8988T (cell line): Measurements from ENCODE around the gene MYBL2.

ENCODE experiments used
- DNase-seq: peaks from one replicate; pipeline ENCODE4 v3.0.0; 2011

Gene MYBL2

DNA sequence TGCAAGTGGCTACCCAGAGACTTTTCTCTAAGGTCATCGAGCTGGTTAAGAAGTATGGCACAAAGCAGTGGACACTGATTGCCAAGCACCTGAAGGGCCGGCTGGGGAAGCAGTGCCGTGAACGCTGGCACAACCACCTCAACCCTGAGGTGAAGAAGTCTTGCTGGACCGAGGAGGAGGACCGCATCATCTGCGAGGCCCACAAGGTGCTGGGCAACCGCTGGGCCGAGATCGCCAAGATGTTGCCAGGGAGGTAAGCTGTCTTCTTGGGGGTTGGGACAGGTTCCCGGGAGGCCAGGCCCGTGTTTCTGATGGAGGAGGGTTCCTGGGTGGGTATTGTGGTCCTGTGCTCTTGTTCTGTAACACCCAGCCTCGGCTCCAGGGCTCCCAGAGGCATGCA lies 19.9 kb downstream of the MYBL2 start:
- no peak for DNase-seq

GRCh38 chr20:43689165-43689564 lies 22.3 kb downstream of the MYBL2 start:
- DNase-seq = no peak

GRCh38 chr20:43690943-43691598 lies 24.2 kb downstream of the MYBL2 start:
- DNase-seq = no peak

DNA sequence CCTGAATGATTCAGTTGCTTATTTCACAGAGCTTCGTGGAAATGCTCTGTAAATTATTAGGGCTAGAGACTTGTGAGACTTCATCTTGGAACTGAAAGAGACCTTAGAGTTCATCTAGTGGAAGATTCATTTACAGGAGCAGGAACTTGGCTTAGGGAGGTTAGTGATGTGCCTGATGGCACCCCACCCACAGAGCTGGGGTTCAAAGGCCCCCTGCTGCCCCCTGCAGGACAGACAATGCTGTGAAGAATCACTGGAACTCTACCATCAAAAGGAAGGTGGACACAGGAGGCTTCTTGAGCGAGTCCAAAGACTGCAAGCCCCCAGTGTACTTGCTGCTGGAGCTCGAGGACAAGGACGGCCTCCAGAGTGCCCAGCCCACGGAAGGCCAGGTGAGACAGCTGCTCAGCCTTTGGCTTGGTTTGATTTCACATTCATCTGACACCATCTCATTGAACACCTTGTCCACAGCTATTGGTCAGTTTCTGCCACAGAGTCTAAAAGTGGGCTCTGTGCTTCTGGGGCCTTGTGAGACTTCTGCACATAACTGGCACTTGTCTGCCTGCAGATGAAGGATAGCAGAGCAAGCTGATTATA lies 25.1 kb downstream of the MYBL2 start:
- DNase-seq = peak; percentile 57

GRCh38 chr20:43694763-43695162 lies 27.8 kb downstream of the MYBL2 start:
- DNase-seq = no peak

DNA sequence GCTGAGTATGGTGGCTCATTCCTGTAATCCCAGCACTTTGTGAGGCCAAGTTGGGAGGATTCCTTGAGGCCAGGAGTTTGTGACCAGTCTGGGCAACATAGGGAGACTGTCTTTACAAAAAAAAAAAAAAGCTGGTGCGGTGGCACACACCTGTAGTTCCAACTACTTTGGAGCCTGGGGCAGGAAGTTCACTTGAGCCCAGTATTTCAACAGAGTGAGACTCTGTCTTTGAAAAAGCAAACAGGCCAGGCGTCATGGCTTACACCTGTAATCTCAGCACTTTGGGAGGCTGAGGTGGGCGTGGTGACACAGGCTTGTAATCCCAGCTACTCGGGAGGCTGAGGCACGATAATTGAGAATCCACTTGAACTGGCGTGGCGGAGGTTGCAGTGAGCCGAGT lies 28.7 kb downstream of the MYBL2 start:
- DNase-seq = no peak

- DNase-seq = no peak
Measured at GRCh38 chr20:43699941-43700565, 33.1 kb downstream of the MYBL2 start.

DNA sequence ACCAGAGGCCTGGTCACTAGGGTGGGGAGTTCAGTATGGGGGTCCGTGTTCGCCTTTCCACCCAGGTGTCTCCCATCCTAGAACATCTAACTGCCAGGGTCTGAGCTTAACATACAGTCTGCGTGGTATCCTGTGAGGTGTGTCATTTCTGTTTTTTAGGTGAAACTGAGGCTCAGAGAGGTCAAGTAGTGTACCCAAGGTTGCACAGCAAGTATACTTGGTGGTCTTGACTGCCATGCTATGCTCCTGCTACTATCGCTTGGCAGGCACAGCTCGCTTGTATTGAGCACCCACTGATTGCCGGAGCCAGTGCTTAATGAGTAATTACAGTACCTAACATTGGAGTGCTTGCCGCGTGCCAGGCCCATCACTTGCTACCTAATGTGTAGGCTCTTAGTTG lies 33.7 kb downstream of the MYBL2 start:
- no peak for DNase-seq

GRCh38 chr20:43702502-43702901 lies 35.6 kb downstream of the MYBL2 start:
- DNase-seq = no peak

GRCh38 chr20:43710370-43711044 lies 43.6 kb downstream of the MYBL2 start:
- DNase-seq = no peak

- no peak for DNase-seq
Measured at GRCh38 chr20:43711098-43711654, 44.3 kb downstream of the MYBL2 start.

- no peak for DNase-seq
Measured at GRCh38 chr20:43715044-43715443, 48.1 kb downstream of the MYBL2 start.

DNA sequence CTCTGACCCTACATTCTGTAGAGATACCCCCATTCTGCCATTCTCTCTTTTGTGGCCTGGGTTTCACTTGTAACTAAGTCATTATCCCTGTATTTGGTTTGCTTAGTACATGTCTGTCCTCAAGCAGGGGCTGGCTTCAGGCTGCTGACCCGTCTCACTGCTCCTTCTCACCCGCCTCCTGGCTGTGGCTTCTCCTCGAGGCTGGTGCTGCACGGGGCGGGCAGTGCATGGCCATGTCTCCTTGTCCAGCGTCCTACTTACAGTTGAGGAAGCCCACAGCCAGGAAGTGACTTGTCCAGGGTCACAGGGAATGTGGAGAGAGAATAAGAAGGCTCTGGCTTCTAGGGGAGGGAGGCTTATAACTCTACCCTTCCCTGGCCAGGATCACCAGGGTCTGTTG lies 48.6 kb downstream of the MYBL2 start:
- no peak for DNase-seq

- no peak for DNase-seq
Measured at GRCh38 chr20:43716123-43716522, 49.2 kb downstream of the MYBL2 start.

DNA sequence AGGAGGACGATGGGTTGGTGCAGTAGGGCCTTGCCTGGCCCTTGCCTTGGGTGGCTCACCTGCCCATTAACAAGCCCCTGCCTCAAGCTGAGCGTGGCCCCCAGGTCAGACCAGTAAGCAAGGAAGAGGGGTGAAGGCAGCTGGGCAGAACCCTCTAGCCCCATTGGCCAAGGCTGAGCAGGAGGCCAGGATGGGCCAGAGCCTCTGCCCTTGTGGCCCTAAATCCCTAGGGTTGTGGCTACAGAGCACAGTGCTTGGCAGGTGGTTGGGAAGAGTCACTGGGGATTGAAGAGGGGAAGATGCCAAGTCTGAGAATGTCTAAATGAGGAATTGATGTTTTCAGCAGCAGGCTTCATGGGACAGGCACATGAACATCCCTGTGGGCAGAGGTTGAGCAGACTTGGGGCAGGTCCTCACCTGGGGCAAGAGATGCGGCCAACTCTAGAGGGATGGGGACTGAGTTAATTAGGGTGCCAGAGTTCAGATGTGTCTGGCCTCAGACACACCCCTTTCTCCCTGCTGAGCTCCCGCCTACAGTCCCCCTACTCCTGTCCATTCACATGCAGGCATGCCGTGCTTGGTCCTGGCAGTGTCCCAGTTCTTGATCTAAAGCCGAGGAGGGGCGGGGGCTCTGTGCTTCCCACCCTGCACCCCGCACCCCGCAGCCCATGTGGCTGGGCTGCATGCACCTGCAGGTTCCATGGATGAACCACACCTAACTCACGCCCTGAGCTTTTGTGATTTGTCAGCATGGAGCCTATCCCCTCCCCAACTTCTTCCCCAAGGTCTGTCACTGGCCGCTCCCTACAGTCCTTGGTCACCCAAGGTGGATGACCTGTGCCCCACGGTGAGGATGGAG lies 50.1 kb downstream of the MYBL2 start:
- DNase-seq = no peak

DNA sequence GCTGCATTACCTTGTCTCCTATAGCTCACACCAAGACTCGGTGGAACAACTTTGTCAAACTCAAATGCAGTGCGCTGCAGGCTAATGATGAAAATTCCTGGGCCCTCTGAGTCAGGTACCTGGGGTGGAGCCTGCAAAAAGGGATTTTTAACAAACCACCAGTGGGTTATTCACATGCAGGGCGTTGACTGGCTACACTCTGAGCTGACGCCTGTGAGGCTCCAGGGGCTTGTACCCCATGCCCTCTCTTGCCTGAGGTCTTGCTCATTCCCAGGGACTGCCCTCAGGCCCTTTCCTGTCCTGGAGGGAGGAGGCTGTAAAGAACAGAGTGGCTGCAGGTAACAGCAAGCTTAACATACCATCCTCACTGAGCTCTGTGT lies 50.7 kb downstream of the MYBL2 start:
- DNase-seq = no peak

- DNase-seq = no peak
Measured at GRCh38 chr20:43720007-43720406, 53.1 kb downstream of the MYBL2 start.

DNA sequence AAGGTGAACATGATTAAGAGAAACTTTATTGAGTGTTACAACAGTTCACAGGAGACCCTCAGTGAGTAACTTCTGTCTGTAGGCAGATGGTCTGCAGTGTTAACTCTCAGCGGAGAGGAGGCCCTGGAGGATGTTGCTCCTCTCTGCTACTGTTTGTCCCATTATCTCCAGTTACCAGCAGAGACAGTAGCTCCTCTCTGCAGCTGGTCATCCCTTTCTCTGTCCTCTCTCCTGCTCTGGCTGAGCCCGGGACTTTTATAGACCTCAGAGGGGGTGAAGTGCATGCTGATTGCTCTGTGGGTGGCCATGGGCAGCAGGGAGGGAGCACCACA lies 54.1 kb downstream of the MYBL2 start:
- DNase-seq = no peak

DNA sequence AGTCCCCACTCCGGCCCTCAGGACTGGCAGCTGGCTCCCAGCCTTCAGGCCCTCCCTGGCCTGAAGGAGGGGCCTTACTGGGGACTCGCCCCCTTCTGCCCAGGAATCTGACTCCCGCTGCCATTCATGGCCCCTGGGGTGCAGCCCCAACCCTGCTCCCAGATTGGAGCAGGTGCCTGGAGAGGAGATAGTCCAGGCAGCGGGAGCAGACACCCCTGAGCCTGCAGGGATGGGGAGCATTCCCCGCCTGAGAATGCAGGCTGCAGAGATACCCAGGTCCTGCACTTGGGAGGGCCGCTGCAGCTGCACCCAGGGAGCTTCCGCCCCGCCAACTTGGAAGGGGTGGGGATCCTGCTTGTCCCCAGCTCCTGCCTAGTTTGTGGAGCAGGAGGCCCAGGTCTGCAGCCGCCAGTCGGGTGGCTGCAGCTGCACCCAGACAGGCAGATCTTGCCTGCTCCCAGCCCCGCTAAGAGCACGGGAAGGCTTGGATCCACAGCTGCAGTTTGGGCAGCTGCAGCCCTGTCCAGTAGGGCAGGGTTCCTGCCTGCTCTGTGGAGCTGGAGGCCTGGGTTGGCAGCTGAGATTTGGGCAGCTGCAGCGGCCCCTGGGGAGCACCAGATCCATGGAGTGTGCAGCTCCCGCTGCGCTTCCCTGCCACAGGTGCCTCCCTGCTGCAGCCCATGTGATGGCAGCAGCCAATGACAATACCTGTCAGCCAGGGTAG lies 54.7 kb downstream of the MYBL2 start:
- DNase-seq = no peak

GRCh38 chr20:43722153-43722505 lies 55.2 kb downstream of the MYBL2 start:
- no peak for DNase-seq

DNA sequence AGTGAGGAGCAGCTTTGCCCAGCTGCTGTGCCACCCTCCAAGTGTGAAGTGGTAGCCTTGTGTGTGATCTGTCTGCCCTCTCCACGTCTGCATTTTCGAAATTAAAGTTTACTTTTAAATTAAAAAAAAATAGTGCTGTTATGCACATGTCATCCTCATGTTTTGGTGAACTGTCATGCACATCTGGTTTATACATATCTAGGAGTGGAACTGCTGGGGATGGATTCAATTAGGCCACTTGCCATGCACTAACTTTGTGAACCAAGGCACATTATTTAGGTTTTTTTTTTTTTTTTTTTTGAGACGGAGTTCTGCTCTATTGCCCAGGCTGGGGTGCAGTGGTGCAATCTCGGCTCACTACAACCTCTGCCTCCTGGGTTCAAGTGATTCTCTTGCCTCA lies 56.3 kb downstream of the MYBL2 start:
- DNase-seq = no peak

GRCh38 chr20:43723735-43724134 lies 56.8 kb downstream of the MYBL2 start:
- no peak for DNase-seq
